Coronary artery (tissue), 2 donors: Measurements from ENCODE around the gene GPHN.

ENCODE experiments used
- DNase-seq: peaks from one replicate; pipeline ENCODE4 v3.0.0-alpha.2; 2017; ENCODE audit warnings: low spot score
- H3K27ac ChIP-seq, 2 donors: fragments of 200-600 bp; sonication (generic); one replicate each; pipeline ENCODE4 v1.5.1; 2016 to 2019
- H3K4me3 ChIP-seq: fragments of 200-600 bp; sonication (generic); 2 replicates; pipeline ENCODE4 v1.5.1; 2016; ENCODE audit warnings: mild to moderate bottlenecking, moderate library complexity
- TF ChIP-seq, protein P1 (sequence below): fragments of 200-600 bp; sonication (generic); IDR thresholded peaks from one replicate; pipeline ENCODE4 v1.5.1; 2019; ENCODE audit warnings: antibody characterized with exemption

The GPHN gene

DNA sequence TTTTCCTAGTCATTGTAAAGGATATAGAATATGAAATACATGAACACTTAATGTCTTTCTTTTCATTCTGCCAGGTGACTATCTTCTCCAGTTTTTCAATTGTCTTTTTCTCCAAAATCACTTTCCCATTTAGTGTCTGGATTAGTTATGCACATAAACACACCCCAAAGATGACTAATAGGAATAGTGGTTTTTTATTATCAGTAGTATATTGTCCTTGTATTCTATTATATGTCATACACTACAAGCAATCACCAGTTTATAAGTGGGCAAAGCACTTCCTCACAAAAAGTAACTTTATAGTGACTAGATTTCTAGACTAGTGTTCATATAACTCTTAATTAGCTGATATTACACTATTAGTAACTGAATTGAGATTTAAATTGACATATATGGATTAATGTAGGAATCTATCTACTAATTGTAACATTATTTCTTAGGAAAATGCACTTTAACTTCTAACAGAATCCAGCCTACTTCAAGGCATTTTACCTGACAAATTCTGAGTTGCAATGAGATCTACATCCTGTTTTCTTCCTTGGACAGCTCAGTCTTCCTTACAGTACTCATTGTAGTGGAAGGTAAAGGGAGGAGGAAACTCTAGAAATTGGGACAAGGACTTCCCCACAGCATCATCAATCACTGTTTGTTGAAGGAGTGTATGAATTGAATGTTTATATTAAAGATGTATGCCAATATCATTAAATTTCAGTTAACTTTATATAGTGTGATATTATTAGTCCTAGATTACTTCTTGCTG is 495.2 kb downstream of the GPHN start:
- TF ChIP-seq, protein P1, sequence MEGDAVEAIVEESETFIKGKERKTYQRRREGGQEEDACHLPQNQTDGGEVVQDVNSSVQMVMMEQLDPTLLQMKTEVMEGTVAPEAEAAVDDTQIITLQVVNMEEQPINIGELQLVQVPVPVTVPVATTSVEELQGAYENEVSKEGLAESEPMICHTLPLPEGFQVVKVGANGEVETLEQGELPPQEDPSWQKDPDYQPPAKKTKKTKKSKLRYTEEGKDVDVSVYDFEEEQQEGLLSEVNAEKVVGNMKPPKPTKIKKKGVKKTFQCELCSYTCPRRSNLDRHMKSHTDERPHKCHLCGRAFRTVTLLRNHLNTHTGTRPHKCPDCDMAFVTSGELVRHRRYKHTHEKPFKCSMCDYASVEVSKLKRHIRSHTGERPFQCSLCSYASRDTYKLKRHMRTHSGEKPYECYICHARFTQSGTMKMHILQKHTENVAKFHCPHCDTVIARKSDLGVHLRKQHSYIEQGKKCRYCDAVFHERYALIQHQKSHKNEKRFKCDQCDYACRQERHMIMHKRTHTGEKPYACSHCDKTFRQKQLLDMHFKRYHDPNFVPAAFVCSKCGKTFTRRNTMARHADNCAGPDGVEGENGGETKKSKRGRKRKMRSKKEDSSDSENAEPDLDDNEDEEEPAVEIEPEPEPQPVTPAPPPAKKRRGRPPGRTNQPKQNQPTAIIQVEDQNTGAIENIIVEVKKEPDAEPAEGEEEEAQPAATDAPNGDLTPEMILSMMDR, result no peak
- Histone ChIP-seq H3K4me3 (no peak overlapping the region), H3K27ac (no peak overlapping the region)
- no peak for DNase-seq

DNA sequence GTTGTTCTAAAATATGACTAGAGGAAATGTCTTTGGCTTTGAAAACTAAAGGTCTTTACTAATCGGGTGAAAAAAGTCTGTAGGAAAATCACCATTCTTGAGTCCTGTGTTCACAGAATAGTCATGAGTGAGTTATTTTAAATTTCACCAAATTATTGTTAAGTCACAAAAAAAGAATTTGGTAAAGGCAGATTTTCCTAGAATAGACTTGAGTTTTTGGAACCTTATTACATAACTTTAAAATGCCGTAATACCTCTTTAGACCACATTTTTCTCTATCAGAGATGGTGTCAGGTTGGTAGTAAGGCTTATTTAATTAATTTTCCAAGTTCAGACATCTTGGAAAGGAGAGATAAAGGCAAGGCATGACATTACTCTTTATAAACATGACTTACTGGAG is 496.6 kb downstream of the GPHN start:
- Histone ChIP-seq H3K4me3 (no peak overlapping the region), H3K27ac (no peak overlapping the region)
- TF ChIP-seq, protein P1, result no peak
- no peak for DNase-seq

GRCh38 chr14:67010602-67011001 is 502.7 kb downstream of the GPHN start:
- no peak for DNase-seq
- no peak overlapping the region for H3K4me3 ChIP-seq
- TF ChIP-seq, protein P1, result no peak

DNA sequence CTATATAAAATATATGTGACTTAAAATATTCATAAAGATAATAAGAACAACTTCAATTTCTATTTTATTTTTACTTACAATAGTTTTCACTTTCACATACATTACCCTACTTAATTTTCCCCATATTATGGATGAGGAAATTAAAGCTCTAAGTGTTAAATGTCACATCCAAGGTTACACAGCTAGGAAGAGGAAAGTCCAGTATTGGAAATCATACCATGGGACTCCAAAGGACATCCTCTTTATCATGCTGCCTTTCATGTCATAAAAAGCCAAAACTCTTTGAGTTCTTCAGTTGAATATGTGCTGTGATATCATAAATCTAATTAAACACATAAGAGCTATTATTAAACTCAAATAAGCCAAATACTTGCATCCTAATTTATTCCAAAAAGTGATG is 508.9 kb downstream of the GPHN start:
- H3K4me3 ChIP-seq, result no peak overlapping the region
- no peak for DNase-seq
- TF ChIP-seq, protein P1, result no peak
- H3K27ac ChIP-seq, result no peak overlapping the region

More at GRCh38 chr14:67010602-67011001, 502.7 kb downstream of the GPHN start:
- no peak overlapping the region for H3K27ac ChIP-seq

DNA sequence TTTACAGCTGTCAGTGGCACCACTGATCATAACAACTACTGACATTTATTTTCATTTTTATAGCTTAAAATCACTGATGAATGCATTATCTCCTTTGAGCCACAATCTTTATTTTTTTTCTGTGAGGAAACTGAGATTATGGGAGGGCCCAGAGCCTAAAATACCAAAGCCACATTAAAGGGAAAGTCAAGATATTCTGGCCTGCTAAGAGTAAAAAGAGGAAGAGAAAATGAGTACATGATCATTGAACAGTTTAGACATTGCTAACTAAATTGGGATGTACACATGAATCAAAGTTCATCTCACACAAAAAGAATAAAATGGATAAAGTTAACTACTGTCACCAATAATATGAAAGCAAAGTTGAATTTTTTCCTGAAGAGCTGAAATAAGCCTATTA is 510.8 kb downstream of the GPHN start:
- TF ChIP-seq, protein P1, result no peak
- Histone ChIP-seq H3K27ac (no peak overlapping the region), H3K4me3 (no peak overlapping the region)
- no peak for DNase-seq

- no peak overlapping the region for H3K4me3 ChIP-seq
- no peak overlapping the region for H3K27ac ChIP-seq
- no peak for DNase-seq
- TF ChIP-seq, protein P1, result no peak
Measured at GRCh38 chr14:67019796-67020195, 511.8 kb downstream of the GPHN start.
